VCaP (cell line): ENCODE results near the gene CCDC190.
"Not testable (repeated sequence)": the region's sequence is repeated elsewhere in the genome, so short reads cannot be mapped to it uniquely, and the experiment has no call there.

Experiments used
- H3K27ac ChIP-seq: fragments of 450-650 bp; 2 replicates; pipeline ENCODE4 v1.5.1; 2017
- CTCF ChIP-seq: fragments of 450-650 bp; conservative IDR thresholded peaks from 2 replicates; pipeline ENCODE4 v1.5.1; 2017; ENCODE audit warnings: mild to moderate bottlenecking, moderate library complexity

Gene CCDC190

GRCh38 chr1:162823771-162824525 is 37.0 kb downstream of the CCDC190 start:
- no peak for TF ChIP-seq CTCF
- no peak overlapping the region for H3K27ac ChIP-seq

GRCh38 chr1:162823231-162823630 is 37.7 kb downstream of the CCDC190 start:
- no peak for TF ChIP-seq CTCF
- no peak overlapping the region for H3K27ac ChIP-seq

- H3K27ac ChIP-seq: no peak overlapping the region
- 0 out of 2 replicates have a peak, but pooled peaks have one; percentile 10 for TF ChIP-seq CTCF
Measured at GRCh38 chr1:162822391-162823200, 38.4 kb downstream of the CCDC190 start.

DNA sequence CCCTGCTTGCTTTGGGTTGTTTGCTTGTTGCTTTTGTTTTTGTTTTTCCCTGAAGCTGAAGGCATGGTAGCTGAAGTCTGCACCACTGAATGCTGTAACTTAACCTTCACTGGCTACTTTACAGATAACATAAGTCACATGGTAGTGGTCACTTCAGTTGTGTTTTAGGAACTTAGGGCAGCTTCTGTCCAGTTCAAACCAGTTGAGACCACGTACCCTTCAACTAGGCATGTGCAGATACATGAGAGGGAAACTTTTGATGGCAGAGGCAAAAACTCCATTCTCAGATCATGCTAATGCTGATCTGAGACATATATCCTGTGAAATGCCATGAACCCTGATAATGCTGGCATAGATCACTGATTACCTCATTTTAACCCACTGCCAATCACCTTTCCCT is 42.3 kb downstream of the CCDC190 start:
- H3K27ac ChIP-seq: not testable (repeated sequence)

- not testable (repeated sequence) for H3K27ac ChIP-seq
Measured at GRCh38 chr1:162818136-162818535, 42.8 kb downstream of the CCDC190 start.

GRCh38 chr1:162812357-162812756 is 48.6 kb downstream of the CCDC190 start:
- not testable (repeated sequence) for H3K27ac ChIP-seq

- H3K27ac ChIP-seq: not testable (repeated sequence)
Measured at GRCh38 chr1:162807503-162807902, 53.5 kb downstream of the CCDC190 start.
